G401 (cell line): ENCODE results near the gene ZNF77. TPM values are rescaled to one million over a fixed set of nuclear protein-coding genes. Genes with fewer than 3 reads are reported as not detected.
A peak's percentile ranks its signal among the peaks of the same experiment; 100 is the strongest.
"Not testable (repeated sequence)": the region's sequence is repeated elsewhere in the genome, so short reads cannot be mapped to it uniquely, and the experiment has no call there.

Experiments used
- DNase-seq: peaks from one replicate; pipeline ENCODE4 v3.0.0-alpha.2; 2015; ENCODE audit warnings: low spot score
- in situ Hi-C: cut with HindIII; loops from 2 replicates; pipeline ENCODE4 v1.10.0; 2016; ENCODE audit warnings: low sequenced_read_pairs, mixed read lengths
- total RNA-seq: library from RNA; depleted of rRNA; stranded (reverse); fragments of >200 nt; shearing (Covaris generic); gene quantifications from 2 replicates; pipeline ENCODE4 v1.2.3, GENCODE V29; 2014

The ZNF77 gene
- total RNA-seq, 1 experiment from 2014 or later = 6.5 TPM

GRCh38 chr19:2974342-2975041 is 29.7 kb upstream of the ZNF77 start:
- in situ Hi-C loops = no loop called here
- no peak for DNase-seq

GRCh38 chr19:2973229-2973628 is 28.5 kb upstream of the ZNF77 start:
- DNase-seq = no peak
- in situ Hi-C loops = no loop called here

- in situ Hi-C loops = no loop called here
Measured at GRCh38 chr19:2970201-2970835, 25.5 kb upstream of the ZNF77 start.

GRCh38 chr19:2969104-2969504 is 24.3 kb upstream of the ZNF77 start:
- in situ Hi-C loops = no loop called here
- DNase-seq = peak; percentile 96

More at GRCh38 chr19:2970201-2970835, 25.5 kb upstream of the ZNF77 start:
- DNase-seq = no peak

GRCh38 chr19:2967972-2968371 is 23.2 kb upstream of the ZNF77 start:
- in situ Hi-C loops = no loop called here
- no peak for DNase-seq

- in situ Hi-C loops = no loop called here
- no peak for DNase-seq
Measured at GRCh38 chr19:2964874-2965273, 20.1 kb upstream of the ZNF77 start.

GRCh38 chr19:2963631-2964030 is 18.9 kb upstream of the ZNF77 start:
- DNase-seq, in situ Hi-C loops: not testable (repeated sequence)

GRCh38 chr19:2963122-2963521 is 18.4 kb upstream of the ZNF77 start:
- DNase-seq = no peak
- in situ Hi-C loops = no loop called here

- in situ Hi-C loops = no loop called here
- DNase-seq = peak; percentile 88
Measured at GRCh38 chr19:2962018-2962670, 17.4 kb upstream of the ZNF77 start.

GRCh38 chr19:2960120-2960519 is 15.3 kb upstream of the ZNF77 start:
- in situ Hi-C loops = no loop called here

GRCh38 chr19:2957160-2957559 is 12.4 kb upstream of the ZNF77 start:
- no peak for DNase-seq
- in situ Hi-C loops = no loop called here

More at GRCh38 chr19:2960120-2960519, 15.3 kb upstream of the ZNF77 start:
- DNase-seq = no peak

- in situ Hi-C loops = no loop called here
- DNase-seq = no peak
Measured at GRCh38 chr19:2952953-2953481, 8.2 kb upstream of the ZNF77 start.

- in situ Hi-C loops = no loop called here
- DNase-seq = peak; percentile 100
Measured at GRCh38 chr19:2950286-2951124, 5.7 kb upstream of the ZNF77 start.

GRCh38 chr19:2949939-2950285 is 5.1 kb upstream of the ZNF77 start:
- DNase-seq = no peak

GRCh38 chr19:2945575-2946184 is 909 bp upstream of the ZNF77 start:
- in situ Hi-C loops = no loop called here
- no peak for DNase-seq

More at GRCh38 chr19:2949939-2950285, 5.1 kb upstream of the ZNF77 start:
- in situ Hi-C loops = no loop called here

GRCh38 chr19:2944403-2944774 is 382 bp downstream of the ZNF77 start:
- in situ Hi-C loops = no loop called here
- DNase-seq = no peak

- in situ Hi-C loops = no loop called here
- no peak for DNase-seq
Measured at GRCh38 chr19:2942928-2943640, 1.7 kb downstream of the ZNF77 start.

- in situ Hi-C loops, DNase-seq: not testable (repeated sequence)
Measured at GRCh38 chr19:2935863-2936262, 8.9 kb downstream of the ZNF77 start.
